ENCODE measurements around the gene TRAPPC6A. TPM values are rescaled to one million over a fixed set of nuclear protein-coding genes. Genes with fewer than 3 reads are reported as not detected.

TRAPPC6A gene
- total RNA-seq, 1 experiment from 2014 or later = 59.9 TPM

DNA sequence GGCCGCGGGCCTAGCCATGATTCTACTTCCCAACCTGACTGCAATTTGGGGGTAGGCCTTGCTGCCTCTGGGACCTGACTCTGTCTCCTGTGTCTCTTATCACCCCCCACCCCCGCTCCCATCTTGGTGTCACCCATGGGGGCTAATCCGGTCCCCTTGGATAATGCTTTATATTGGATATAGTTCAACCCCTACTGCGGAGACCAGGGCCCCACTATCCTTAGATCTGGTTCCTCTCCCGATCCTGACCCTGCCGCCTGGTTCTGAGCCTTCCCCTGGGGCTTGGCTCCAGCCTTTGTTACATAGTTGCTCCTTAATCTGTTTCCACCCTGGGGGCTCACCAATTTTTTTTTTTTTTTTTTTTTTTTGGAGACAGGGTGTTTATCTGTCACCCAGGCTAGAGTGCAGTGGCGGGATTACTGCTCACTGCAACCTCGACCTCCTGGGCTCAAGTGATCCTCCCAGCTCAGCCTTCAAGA, 1.9 kb upstream of the TRAPPC6A start:
- H3K27me3 ChIP-seq (ENCODE audit: insufficient read depth, low read length) = no peaks in the 10 kb centered on the region
- H3K79me1 ChIP-seq (ENCODE audit: insufficient read depth, low read depth, low read length, poor library complexity, severe bottlenecking) = no peaks in the 10 kb centered on the region
- no peak overlapping the region for H2BK120ac ChIP-seq (ENCODE audit: low read depth, low read length, poor library complexity, severe bottlenecking)
- H3K4me1 Mint-ChIP-seq = peaks cover 0 to 10% of the 10 kb centered on the region in 2 experiments; a peak in 3 of 4 replicates
- H3K4me1 ChIP-seq (ENCODE audit: insufficient read depth, low read length) = no peaks in the 10 kb centered on the region
- H3T11ph ChIP-seq (ENCODE audit: low read length) = no peak overlapping the region
- H3K4ac ChIP-seq (ENCODE audit: low read depth, low read length) = no peak overlapping the region
- H3K27me3 Mint-ChIP-seq (ENCODE audit: low read depth) = peaks cover 5% of the 10 kb centered on the region
- H3K9ac ChIP-seq (ENCODE audit: extremely low read depth, insufficient read length, low read length) = peak overlapping the region; percentile 26
- H2AFZ ChIP-seq (ENCODE audit: low read length) = no peak overlapping the region
- TF ChIP-seq, protein P1, sequence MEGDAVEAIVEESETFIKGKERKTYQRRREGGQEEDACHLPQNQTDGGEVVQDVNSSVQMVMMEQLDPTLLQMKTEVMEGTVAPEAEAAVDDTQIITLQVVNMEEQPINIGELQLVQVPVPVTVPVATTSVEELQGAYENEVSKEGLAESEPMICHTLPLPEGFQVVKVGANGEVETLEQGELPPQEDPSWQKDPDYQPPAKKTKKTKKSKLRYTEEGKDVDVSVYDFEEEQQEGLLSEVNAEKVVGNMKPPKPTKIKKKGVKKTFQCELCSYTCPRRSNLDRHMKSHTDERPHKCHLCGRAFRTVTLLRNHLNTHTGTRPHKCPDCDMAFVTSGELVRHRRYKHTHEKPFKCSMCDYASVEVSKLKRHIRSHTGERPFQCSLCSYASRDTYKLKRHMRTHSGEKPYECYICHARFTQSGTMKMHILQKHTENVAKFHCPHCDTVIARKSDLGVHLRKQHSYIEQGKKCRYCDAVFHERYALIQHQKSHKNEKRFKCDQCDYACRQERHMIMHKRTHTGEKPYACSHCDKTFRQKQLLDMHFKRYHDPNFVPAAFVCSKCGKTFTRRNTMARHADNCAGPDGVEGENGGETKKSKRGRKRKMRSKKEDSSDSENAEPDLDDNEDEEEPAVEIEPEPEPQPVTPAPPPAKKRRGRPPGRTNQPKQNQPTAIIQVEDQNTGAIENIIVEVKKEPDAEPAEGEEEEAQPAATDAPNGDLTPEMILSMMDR (conservative IDR thresholded peaks at IDR 0.05) = no peak
- no peak overlapping the region for H2BK15ac ChIP-seq (ENCODE audit: low read depth, low read length)
- no peak overlapping the region for H3K14ac ChIP-seq (ENCODE audit: insufficient read depth, low read length)
- DNase-seq = no peak
- no peaks in the 10 kb centered on the region for H3K79me2 ChIP-seq (ENCODE audit: insufficient read depth, low read length)
- H2AK5ac ChIP-seq (ENCODE audit: insufficient read length, low read length) = no peak overlapping the region
- H3K4me3 Mint-ChIP-seq = peak overlapping the region; percentile 67 to 80
- no peak overlapping the region for H3K27ac ChIP-seq (ENCODE audit: insufficient read length, low read depth, low read length)
- no CpG with 5 or more reads among the region's 9 CpGs for WGBS (ENCODE audit: extremely low coverage, insufficient read length, low lambda C conversion rate)
- H3K36me3 Mint-ChIP-seq (ENCODE audit: insufficient read depth in 1 of 3, low read depth in 3 of 3) = peaks cover 0 to 4% (median 2%) of the 10 kb centered on the region in 3 experiments; a peak in 2 of 7 replicates
- H3K4me2 ChIP-seq (ENCODE audit: insufficient read depth, insufficient read length, low read length) = peak overlapping the region; percentile 79
- H4K91ac ChIP-seq (ENCODE audit: insufficient read length, low read depth, low read length) = no peak overlapping the region
- no peaks in the 10 kb centered on the region for H3K9me3 ChIP-seq (ENCODE audit: control insufficient read depth, low read depth, low read length)
- no peak overlapping the region for H3K56ac ChIP-seq (ENCODE audit: insufficient read length, low read depth, low read length)
- no peak overlapping the region for H3K27ac Mint-ChIP-seq
- H2BK5ac ChIP-seq (ENCODE audit: insufficient read length, low read length) = no peak overlapping the region
- peaks cover 13% of the 10 kb centered on the region for H3K23me2 ChIP-seq (ENCODE audit: insufficient read length, low read depth, low read length, poor library complexity, severe bottlenecking)
- H4K5ac ChIP-seq (ENCODE audit: insufficient read length, low read depth, low read length) = no peak overlapping the region
- H2BK12ac ChIP-seq (ENCODE audit: insufficient read length, low read depth, low read length) = no peak overlapping the region
- H3K18ac ChIP-seq (ENCODE audit: insufficient read length, low read depth, low read length) = no peak overlapping the region
- H3K23ac ChIP-seq (ENCODE audit: insufficient read length, low read depth, low read length) = no peak overlapping the region
- H4K20me1 ChIP-seq (ENCODE audit: control insufficient read depth, insufficient read depth, insufficient read length) = no peaks in the 10 kb centered on the region
- no peaks in the 10 kb centered on the region for H3K9me3 Mint-ChIP-seq
- no peak overlapping the region for H2BK20ac ChIP-seq (ENCODE audit: low read depth, low read length, poor library complexity, severe bottlenecking)
- H4K8ac ChIP-seq (replicated peaks; ENCODE audit: insufficient read length, low read depth, low read length) = no peak overlapping the region

Data from H9 (cell line).